HepG2 (cell line): ENCODE results near the gene ARL16. TPM values are rescaled to one million over a fixed set of nuclear protein-coding genes. Genes with fewer than 3 reads are reported as not detected.

Experiments used
- E2F1 ChIP-seq: sonication (generic); formaldehyde crosslinking; IDR thresholded peaks from 2 replicates; pipeline ENCODE4 v1.5.0; 2020; ENCODE audit warnings: missing genetic modification reagents
- EEA1 ChIP-seq: sonication (generic); formaldehyde crosslinking; IDR thresholded peaks from 2 replicates; pipeline ENCODE4 v1.5.1; 2020; ENCODE audit warnings: mild to moderate bottlenecking, missing genetic modification reagents, borderline replicate concordance
- GABPB1 ChIP-seq: IDR thresholded peaks from 2 replicates; pipeline ENCODE4 v1.6.1; 2016; ENCODE audit warnings: mild to moderate bottlenecking, missing genetic modification reagents, moderate library complexity, missing compliant biosample characterization
- IKZF4 ChIP-seq: sonication (generic); formaldehyde crosslinking; IDR thresholded peaks from 2 replicates; pipeline ENCODE4 v1.5.1; 2020; ENCODE audit warnings: borderline replicate concordance, mild to moderate bottlenecking, low read depth, missing genetic modification reagents; ENCODE audit errors: not compliant biosample characterization
- MLLT10 ChIP-seq: sonication (generic); formaldehyde crosslinking; IDR thresholded peaks from 2 replicates; pipeline ENCODE4 v1.4.0; 2020; ENCODE audit warnings: missing genetic modification reagents
- PPARG ChIP-seq: conservative IDR thresholded peaks from 2 replicates; pipeline ENCODE4 v1.6.1; 2016; ENCODE audit warnings: missing biosample characterization, missing genetic modification reagents
- SRY ChIP-seq: sonication (generic); formaldehyde crosslinking; IDR thresholded peaks from 2 replicates; pipeline ENCODE4 v1.8.0; 2022; ENCODE audit warnings: mild to moderate bottlenecking, missing genetic modification reagents
- TCF7 ChIP-seq: sonication (generic); IDR thresholded peaks from 2 replicates; pipeline ENCODE4 v1.6.1; 2016; ENCODE audit warnings: antibody characterized with exemption, low read depth
- ZFP82 ChIP-seq: sonication (generic); formaldehyde crosslinking; IDR thresholded peaks from 2 replicates; pipeline ENCODE4 v1.5.1; 2020; ENCODE audit warnings: mild to moderate bottlenecking, missing genetic modification reagents, borderline replicate concordance
- ZKSCAN5 ChIP-seq: sonication (generic); formaldehyde crosslinking; IDR thresholded peaks from 2 replicates; pipeline ENCODE4 v1.5.1; 2020; ENCODE audit warnings: mild to moderate bottlenecking, missing genetic modification reagents
- ZNF142 ChIP-seq: sonication (generic); formaldehyde crosslinking; IDR thresholded peaks from 2 replicates; pipeline ENCODE4 v1.4.0; 2020; ENCODE audit warnings: missing genetic modification reagents
- ZNF407 ChIP-seq: sonication (generic); formaldehyde crosslinking; IDR thresholded peaks from one replicate; pipeline ENCODE4 v1.5.1; 2020; ENCODE audit warnings: mild to moderate bottlenecking, missing genetic modification reagents; ENCODE audit errors: not compliant biosample characterization
- ZSCAN31 ChIP-seq: sonication (generic); formaldehyde crosslinking; IDR thresholded peaks from 2 replicates; pipeline ENCODE4 v1.5.0; 2020; ENCODE audit warnings: low read depth, mild to moderate bottlenecking, missing genetic modification reagents
- polyA plus RNA-seq, 8 experiments: library from polyadenylated mRNA; depleted of rRNA in 3 of 8; stranded (reverse) in 7 of 8; unstranded in 1 of 8; fragments of >200 nt; fragmentation: Illumina TruSeq in 4 of 8; extraction: Trizol in 4 of 8; gene quantifications; 2 replicates each; pipeline versions ENCODE4 v1.2.1 to v1.2.3, GENCODE V29; 2011 to 2016; ENCODE audit warnings: low read depth in 4 of 8, missing spikeins in 1 of 8, mixed read lengths in 1 of 8; ENCODE audit not compliant: insufficient read depth in 1 of 8
- total RNA-seq, 5 experiments: library from RNA; depleted of rRNA; stranded (reverse); fragments of >200 nt; fragmentation: Illumina TruSeq; extraction: Trizol; gene quantifications; 2 replicates each; pipeline ENCODE4 v1.2.3, GENCODE V29; 2016; ENCODE audit warnings: low read depth in 1 of 5

Gene ARL16
- total and polyA plus RNA-seq, 2 of the 13 experiments (the other 11 are each of a cell fraction or from before 2014, with no cell fraction given) = 20.8 to 30.8 TPM

- TF ChIP-seq E2F1 = peak; percentile 70
- peak; percentile 81 for TF ChIP-seq PPARG (CRISPR knock-in tag)
- TF ChIP-seq ZFP82 (CRISPR knock-in tag) = no peak; the same call in 1 of the 2 replicates
- peak; percentile 73 for TF ChIP-seq SRY
- TF ChIP-seq ZKSCAN5 (CRISPR knock-in tag) = peak; percentile 54; the same call in 1 of the 2 replicates
- no peak for TF ChIP-seq ZNF407 (CRISPR knock-in tag)
- TF ChIP-seq TCF7 = no peak
- TF ChIP-seq IKZF4 (CRISPR knock-in tag) = peak; percentile 83
- TF ChIP-seq GABPB1 (CRISPR knock-in tag) = peak; percentile 96
- peak; percentile 50; the same call in 1 of the 2 replicates for TF ChIP-seq EEA1 (CRISPR knock-in tag)
- TF ChIP-seq MLLT10 (CRISPR knock-in tag) = no peak
- TF ChIP-seq ZSCAN31 = peak; percentile 93; the same call in 1 of the 2 replicates
- TF ChIP-seq ZNF142 (CRISPR knock-in tag) = no peak; the same call in none of the 2 replicates
Observed at GRCh38 chr17:81713556-81714411, 30.2 kb upstream of the ARL16 start (continued).
